Tibial nerve (tissue), 4 donors: Measurements from ENCODE around the gene CALHM5.

Source experiments
- CTCF ChIP-seq, 5 experiments: fragments of 200-600 bp in 3 of 5; fragments of 450-650 bp in 2 of 5; sonication (generic) in 3 of 5; IDR thresholded peaks; one replicate each; pipeline ENCODE4 v1.5.1; 2016 to 2019; ENCODE audit warnings: antibody characterized with exemption in 5 of 5, mild to moderate bottlenecking in 3 of 5, moderate library complexity in 2 of 5
- EP300 ChIP-seq, 2 donors: sonication (generic); formaldehyde crosslinking; IDR thresholded peaks; one replicate each; pipeline ENCODE4 v1.6.1; 2017; ENCODE audit warnings: antibody characterized with exemption in 2 of 2, mild to moderate bottlenecking in 1 of 2
- POLR2A ChIP-seq, 2 donors: fragments of 450-650 bp; IDR thresholded peaks; one replicate each; pipeline ENCODE4 v1.6.1; 2017; ENCODE audit warnings: antibody characterized with exemption in 2 of 2, mild to moderate bottlenecking in 2 of 2, moderate library complexity in 2 of 2

GRCh38 chr6:116492331-116493067, 18.9 kb upstream of the CALHM5 start:
- TF ChIP-seq CTCF (IDR thresholded peaks at IDR 0.05), result no peak
- no peak for TF ChIP-seq EP300 (IDR thresholded peaks at IDR 0.05)
- no peak for TF ChIP-seq POLR2A (IDR thresholded peaks at IDR 0.05)
